GM12891 (cell line): ENCODE data around the gene RALGAPA2.

Source experiments
- DNase-seq: peaks from one replicate; pipeline ENCODE4 v3.0.0; 2011; ENCODE audit warnings: low spot score; ENCODE audit not compliant: insufficient read length
- FAIRE-seq: peaks from 2 replicates; lab custom pipeline; 2011; peaks lifted over from hg19 to GRCh38; lab: Jason Lieb, UNC
- PAX5 ChIP-seq: IDR thresholded peaks from 2 replicates; pipeline ENCODE4 v1.6.1; 2011; ENCODE audit warnings: low read length, moderate library complexity, mild to moderate bottlenecking; ENCODE audit not compliant: insufficient read depth, severe bottlenecking
- POLR2A ChIP-seq: IDR thresholded peaks from 2 replicates; pipeline ENCODE4 v1.6.1; 2011; ENCODE audit warnings: low read depth, low read length, control low read depth
- POLR2AphosphoS5 ChIP-seq: IDR thresholded peaks from 2 replicates; pipeline ENCODE4 v1.6.1; 2011; ENCODE audit warnings: low read depth, low read length, control low read depth
- POU2F2 ChIP-seq: IDR thresholded peaks from 2 replicates; pipeline ENCODE4 v1.6.1; 2011; ENCODE audit warnings: low read depth, mild to moderate bottlenecking, control low read depth, low read length, moderate library complexity
- SPI1 ChIP-seq: IDR thresholded peaks from 2 replicates; pipeline ENCODE4 v1.6.1; 2011; ENCODE audit warnings: low read depth, low read length, control low read depth
- TAF1 ChIP-seq: IDR thresholded peaks from 2 replicates; pipeline ENCODE4 v1.6.1; 2011; ENCODE audit warnings: low read depth, low read length, control low read depth

Gene RALGAPA2

GRCh38 chr20:20366876-20367574 lies 345.4 kb downstream of the RALGAPA2 start:
- DNase-seq (no peak), FAIRE-seq (no peak)
- TF ChIP-seq POU2F2 = no peak
- no peak for TF ChIP-seq PAX5
- TF ChIP-seq TAF1 = no peak
- no peak for TF ChIP-seq POLR2A
- no peak for TF ChIP-seq SPI1
- TF ChIP-seq POLR2AphosphoS5 = no peak

- TF ChIP-seq POU2F2 (no peak), TAF1 (no peak), POLR2A (no peak), PAX5 (no peak), POLR2AphosphoS5 (no peak), SPI1 (no peak)
- no peak for FAIRE-seq
- no peak for DNase-seq
These were observed 345.9 kb downstream of the RALGAPA2 start for GRCh38 chr20:20366551-20366875.

DNA sequence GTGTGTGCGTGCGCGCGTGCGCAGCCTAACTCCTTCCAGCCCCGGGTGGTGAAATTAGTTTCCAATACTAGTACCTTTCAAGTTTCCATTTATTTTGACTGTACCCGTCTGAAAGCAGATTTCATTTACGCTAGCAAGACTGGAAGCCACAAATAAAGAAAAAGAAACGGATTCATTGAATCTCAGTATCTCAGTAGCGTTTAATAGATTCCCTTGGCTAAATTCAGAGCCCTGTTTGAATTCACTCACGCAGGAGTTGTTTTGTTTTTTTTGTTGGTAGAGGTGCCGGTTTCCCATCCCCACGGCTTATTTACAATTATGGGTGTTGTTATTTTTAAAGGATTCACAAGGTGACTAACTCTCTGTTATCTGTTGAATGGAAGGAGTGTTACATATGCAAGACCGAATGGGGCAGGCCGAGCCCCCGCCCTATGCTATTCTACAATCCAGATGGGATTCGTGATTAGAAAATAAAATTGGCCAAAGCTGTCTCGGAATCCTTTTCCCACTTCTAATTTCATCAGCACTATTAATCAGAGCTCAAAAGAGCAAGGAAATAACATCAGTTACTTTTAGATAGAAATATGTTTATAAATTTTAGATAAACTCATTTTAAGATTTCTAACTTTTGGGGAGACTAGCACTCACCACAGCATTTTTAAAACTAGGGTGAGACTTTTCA lies 346.8 kb downstream of the RALGAPA2 start:
- no peak for DNase-seq
- TF ChIP-seq SPI1 (no peak), POU2F2 (no peak), TAF1 (no peak), POLR2A (no peak), PAX5 (no peak), POLR2AphosphoS5 (no peak)
- FAIRE-seq = no peak

DNA sequence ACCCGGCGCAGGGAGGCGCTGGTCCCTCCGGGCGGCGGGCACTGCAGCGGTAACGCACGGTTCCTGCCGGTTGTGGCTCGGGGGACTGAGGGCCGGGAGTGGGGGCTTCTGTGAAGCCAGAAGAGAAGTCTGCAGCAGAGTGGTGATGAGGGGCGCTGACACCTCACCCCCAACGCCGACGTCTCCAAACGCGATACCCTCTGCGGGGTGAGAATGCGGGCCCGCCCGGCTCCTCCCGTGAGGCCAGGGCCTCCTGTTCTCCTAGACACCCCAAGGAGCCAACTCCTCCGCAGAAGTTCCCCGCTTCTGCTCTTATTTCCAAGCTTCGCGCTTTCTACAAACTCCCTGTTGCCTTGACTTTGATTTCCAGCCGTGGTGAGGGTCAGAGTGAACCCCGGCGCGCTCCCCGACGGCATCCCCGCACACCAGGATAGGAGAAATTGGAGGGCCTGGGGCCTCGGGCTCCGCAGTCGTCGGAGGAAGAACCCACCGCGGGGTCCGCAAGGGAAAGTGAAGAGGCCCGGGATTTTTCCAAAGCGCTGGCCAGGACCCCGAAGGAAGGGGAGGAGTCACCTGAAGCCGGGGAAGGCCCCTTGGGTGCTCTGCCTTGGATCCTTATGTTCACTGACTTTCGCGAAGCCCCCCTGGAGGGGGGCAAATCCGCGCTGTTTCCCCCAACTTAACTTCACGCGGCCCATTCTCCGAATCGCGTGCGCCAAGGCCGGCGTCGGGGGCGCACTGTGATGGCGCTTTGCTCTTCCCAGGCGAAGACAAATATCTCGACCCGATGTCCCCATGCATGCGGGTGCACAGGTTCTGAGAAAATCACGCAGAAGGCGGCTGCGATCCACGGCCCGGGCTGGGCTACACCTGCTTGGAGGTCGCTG lies 347.6 kb downstream of the RALGAPA2 start:
- FAIRE-seq = no peak
- TF ChIP-seq POLR2A (no peak), TAF1 (no peak), POLR2AphosphoS5 (no peak), SPI1 (no peak), PAX5 (no peak), POU2F2 (no peak)

DNA sequence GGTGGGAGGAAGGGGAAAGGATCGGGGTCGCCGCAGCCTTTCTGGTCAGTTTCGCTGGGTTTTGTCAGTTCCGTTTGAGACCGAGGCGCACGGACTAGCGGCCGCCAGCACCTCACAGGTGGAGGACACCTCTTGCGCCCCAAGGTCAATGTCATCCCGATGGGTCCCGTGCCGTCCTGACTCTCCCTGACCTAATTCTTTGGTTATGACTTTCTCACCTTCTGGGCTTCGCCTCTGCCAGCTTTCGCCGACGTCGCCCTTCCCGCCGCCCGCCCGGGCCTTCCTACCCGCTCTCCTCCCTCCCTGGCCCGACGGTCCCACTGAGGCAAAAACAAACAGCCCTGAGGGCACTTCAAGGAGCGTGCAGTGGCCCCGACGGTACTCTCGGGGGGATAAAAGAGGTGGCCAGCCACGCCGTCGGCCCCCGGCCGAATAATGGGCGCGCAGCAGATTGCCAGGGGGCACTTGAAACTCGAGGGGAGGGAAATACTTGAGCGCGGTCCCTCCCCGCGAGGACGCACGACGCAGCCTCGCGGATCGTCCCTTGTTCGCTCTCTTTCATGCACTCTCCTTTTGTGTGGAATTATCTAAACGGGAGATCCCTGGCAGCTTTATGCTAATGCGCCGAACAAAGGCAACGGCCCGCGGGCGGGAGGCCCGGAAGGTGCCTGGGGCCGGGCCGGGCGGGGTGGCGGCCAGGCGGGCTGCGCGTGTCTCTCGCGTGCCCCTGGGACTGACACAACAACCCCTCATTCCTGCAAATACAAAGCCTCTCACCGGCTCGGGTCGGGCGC lies 348.4 kb downstream of the RALGAPA2 start:
- TF ChIP-seq PAX5 (no peak), POU2F2 (no peak), TAF1 (no peak), POLR2AphosphoS5 (no peak), SPI1 (no peak)
- no peak for DNase-seq
- peak; percentile 58 for FAIRE-seq

More for the DNA sequence above, 347.6 kb downstream of the RALGAPA2 start:
- no peak for DNase-seq

- FAIRE-seq (no peak), DNase-seq (no peak)
- TF ChIP-seq TAF1 (no peak), PAX5 (no peak), SPI1 (no peak), POLR2A (no peak), POLR2AphosphoS5 (no peak), POU2F2 (no peak)
These were observed 349.0 kb downstream of the RALGAPA2 start for GRCh38 chr20:20363434-20363798.

GRCh38 chr20:20362774-20363433 lies 349.5 kb downstream of the RALGAPA2 start:
- TF ChIP-seq TAF1 (no peak), PAX5 (no peak), POLR2AphosphoS5 (no peak), POU2F2 (no peak), POLR2A (no peak), SPI1 (no peak)
- DNase-seq (no peak), FAIRE-seq (no peak)

GRCh38 chr20:20360464-20360863 lies 352.0 kb downstream of the RALGAPA2 start:
- FAIRE-seq (peak; percentile 91), DNase-seq (no peak)
- TF ChIP-seq POU2F2 (no peak), PAX5 (no peak), SPI1 (no peak)

- no peak for TF ChIP-seq POU2F2
- TF ChIP-seq POLR2AphosphoS5 = no peak
- no peak for TF ChIP-seq POLR2A
- no peak for TF ChIP-seq PAX5
- no peak for TF ChIP-seq TAF1
- TF ChIP-seq SPI1 = no peak
- DNase-seq (no peak), FAIRE-seq (no peak)
These were observed 352.8 kb downstream of the RALGAPA2 start for GRCh38 chr20:20359628-20360027.
